GM10266 (cell line): ENCODE data around the gene AKT3.

Experiments
- DNase-seq: peaks from one replicate; pipeline ENCODE4 v3.0.0; 2012; ENCODE audit errors: extremely low spot score
- CTCF ChIP-seq: IDR thresholded peaks from 2 replicates; pipeline ENCODE4 v1.5.1; 2012; ENCODE audit warnings: mild to moderate bottlenecking, low read depth; ENCODE audit not compliant: control insufficient read depth, insufficient read depth; ENCODE audit errors: missing control alignments

AKT3 gene

GRCh38 chr1:243457363-243457982, 392.6 kb downstream of the AKT3 start:
- DNase-seq: no peak
- no peak for TF ChIP-seq CTCF

- no peak for TF ChIP-seq CTCF
- no peak for DNase-seq
Measured at GRCh38 chr1:243455760-243456651, 394.0 kb downstream of the AKT3 start.

GRCh38 chr1:243454328-243454997, 395.6 kb downstream of the AKT3 start:
- no peak for TF ChIP-seq CTCF

GRCh38 chr1:243452092-243452491, 398.0 kb downstream of the AKT3 start:
- no peak for DNase-seq
- TF ChIP-seq CTCF: no peak

More at GRCh38 chr1:243454328-243454997, 395.6 kb downstream of the AKT3 start:
- no peak for DNase-seq

- DNase-seq: no peak
- no peak for TF ChIP-seq CTCF
Measured at GRCh38 chr1:243449373-243449772, 400.7 kb downstream of the AKT3 start.

GRCh38 chr1:243447844-243448243, 402.2 kb downstream of the AKT3 start:
- no peak for DNase-seq

More at GRCh38 chr1:243447844-243448243, 402.2 kb downstream of the AKT3 start:
- TF ChIP-seq CTCF: no peak
